Choroid plexus epithelial cell (primary cell): Measurements from ENCODE around the gene ZBTB42.
A peak's percentile ranks its signal among the peaks of the same experiment; 100 is the strongest.

ENCODE experiments used
- DNase-seq: peaks from one replicate; pipeline ENCODE4 v3.0.0-alpha.2; 2010; ENCODE audit warnings: low read depth
- H3K4me3 ChIP-seq: 2 replicates; pipeline ENCODE4 v1.5.1; 2011; ENCODE audit warnings: low read depth, mild to moderate bottlenecking, control low read depth, low read length, moderate library complexity
- CTCF ChIP-seq: conservative IDR thresholded peaks from 2 replicates; pipeline ENCODE4 v1.5.1; 2011; ENCODE audit warnings: low read depth, mild to moderate bottlenecking, control low read depth, inconsistent platforms, low read length, moderate library complexity

ZBTB42 gene

DNA sequence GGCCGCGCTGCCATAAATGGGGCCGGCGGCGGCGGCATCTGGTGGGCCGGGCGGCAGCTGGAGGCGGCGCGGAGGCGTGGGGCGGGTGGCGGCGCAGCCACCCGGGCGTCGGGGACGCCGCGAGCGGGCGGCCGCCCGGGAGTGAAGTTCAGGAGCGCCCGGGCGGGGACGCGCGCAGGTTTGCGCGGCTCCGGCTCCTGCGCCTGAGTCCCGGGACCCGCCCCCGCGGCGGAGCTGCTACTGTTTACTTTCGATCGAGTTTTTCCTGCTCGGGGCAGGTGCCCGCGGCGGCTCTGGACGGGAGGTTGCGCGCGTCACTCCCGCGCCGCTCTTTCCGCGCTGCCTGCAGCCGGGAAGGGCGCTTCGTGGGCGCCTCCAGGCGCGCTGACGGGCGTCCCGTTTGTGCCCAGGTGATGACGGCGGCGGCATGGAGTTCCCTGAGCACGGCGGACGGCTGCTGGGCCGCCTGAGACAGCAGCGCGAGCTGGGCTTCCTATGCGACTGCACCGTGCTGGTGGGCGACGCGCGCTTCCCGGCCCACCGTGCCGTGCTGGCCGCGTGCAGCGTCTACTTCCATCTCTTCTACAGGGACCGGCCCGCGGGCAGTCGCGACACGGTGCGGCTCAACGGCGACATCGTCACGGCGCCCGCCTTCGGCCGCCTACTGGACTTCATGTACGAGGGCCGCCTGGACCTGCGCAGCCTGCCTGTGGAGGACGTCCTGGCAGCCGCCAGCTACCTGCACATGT lies at the start of gene ZBTB42:
TSS of gene ZBTB42 (plus strand) at position 331 of the 749 bp plus-strand sequence. CDS start at position 428, 97 bp downstream.
- TF ChIP-seq CTCF: no peak
- peak; percentile 53 for DNase-seq
- peak within 1 kb of the TSS; percentile 63 for H3K4me3 ChIP-seq

- DNase-seq: no peak
- TF ChIP-seq CTCF: no peak
- H3K4me3 ChIP-seq: peak overlapping the region; percentile 99
These were observed 49.1 kb upstream of the ZBTB42 start for GRCh38 chr14:104751539-104752422.

DNA sequence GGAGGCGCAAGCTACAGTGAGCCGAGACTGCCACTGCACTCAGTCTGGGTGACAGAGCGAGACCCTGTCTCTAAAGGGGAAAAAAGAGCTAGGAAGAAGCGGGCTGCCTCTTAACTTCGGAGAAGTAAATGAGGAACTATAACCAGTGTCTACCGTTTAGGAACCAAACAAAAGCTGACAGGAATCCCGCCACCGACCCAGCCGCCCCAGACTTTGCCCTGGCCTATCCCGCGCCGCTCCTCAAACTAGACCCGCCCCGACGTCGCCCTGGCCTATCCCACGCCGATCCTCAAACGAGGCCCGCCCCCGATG lies 48.5 kb upstream of the ZBTB42 start:
- H3K4me3 ChIP-seq: peak overlapping the region; percentile 99
- TF ChIP-seq CTCF: no peak
- no peak for DNase-seq

DNA sequence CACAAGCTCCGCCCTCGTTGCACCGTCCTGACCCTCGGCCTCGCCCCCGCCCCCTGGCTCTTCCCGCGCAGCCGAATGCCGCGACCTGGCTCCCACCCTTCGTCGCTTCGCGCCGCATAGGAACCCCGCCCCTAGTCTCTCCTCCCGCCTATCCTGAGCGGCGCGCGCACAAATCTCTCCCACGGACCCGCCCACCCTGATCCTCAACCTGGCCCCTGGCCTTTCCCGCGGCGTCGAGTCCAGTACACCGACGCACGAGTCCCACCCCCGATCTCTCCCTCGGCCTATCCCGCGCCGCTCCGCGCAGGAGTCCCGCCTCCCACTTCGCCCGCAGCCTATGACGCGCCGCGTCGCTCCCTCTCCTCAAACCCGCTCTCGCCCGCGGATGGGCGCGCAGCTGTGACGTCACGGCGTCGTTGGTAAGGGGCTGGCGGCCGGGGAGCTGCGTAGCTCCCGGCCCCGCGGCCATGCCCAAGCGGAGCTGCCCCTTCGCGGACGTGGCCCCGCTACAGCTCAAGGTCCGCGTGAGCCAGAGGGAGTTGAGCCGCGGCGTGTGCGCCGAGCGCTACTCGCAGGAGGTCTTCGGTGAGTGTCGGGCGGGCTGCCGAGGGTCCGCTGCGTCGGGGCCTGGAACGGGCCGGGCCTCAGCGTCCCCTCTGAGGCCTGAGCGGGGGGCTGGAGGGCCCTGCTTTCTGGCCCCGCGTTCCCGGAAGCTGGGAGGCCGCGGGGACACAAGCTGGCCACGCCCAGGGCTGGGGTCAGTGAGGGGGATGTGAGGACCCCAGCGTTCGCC lies 48.0 kb upstream of the ZBTB42 start, which contains the start of gene SIVA1:
TSS of gene SIVA1 (plus strand) at position 413 of the 793 bp plus-strand sequence. CDS start at position 468, 55 bp downstream.
- TF ChIP-seq CTCF: no peak
- peak within 1 kb of the TSS; percentile 99 for H3K4me3 ChIP-seq
- DNase-seq: peak; percentile 99

- peak overlapping the region; percentile 99 for H3K4me3 ChIP-seq
- DNase-seq: peak; percentile 22
These were observed 47.2 kb upstream of the ZBTB42 start for GRCh38 chr14:104753528-104754212.

More at GRCh38 chr14:104753528-104754212, 47.2 kb upstream of the ZBTB42 start:
- no peak for TF ChIP-seq CTCF
